PC-9 (cell line): ENCODE results near the gene SKA1. TPM values are rescaled to one million over a fixed set of nuclear protein-coding genes. Genes with fewer than 3 reads are reported as not detected.
"Not testable (repeated sequence)": the region's sequence is repeated elsewhere in the genome, so short reads cannot be mapped to it uniquely, and the experiment has no call there.

Experiments
- BruUV-seq: library from RNA; stranded (reverse); fragments of 400-500 nt; replicated peaks from 2 replicates; lab custom pipeline; 2021; lab: Mats Ljungman, UMichigan
- CTCF ChIA-PET: fragments of 300-600 bp; sonication (Branson Sonifier 250); formaldehyde crosslinking; loops from one replicate; lab custom pipeline; 2022; ENCODE audit warnings: antibody characterized with exemption; lab: Charles Lee
- POLR2A ChIA-PET: fragments of 300-600 bp; sonication (Branson Sonifier 250); formaldehyde crosslinking; loops from one replicate; lab custom pipeline; 2022; ENCODE audit warnings: antibody characterized with exemption; ENCODE audit not compliant: unreplicated experiment; lab: Charles Lee
- DNase-seq, 2 experiments: peaks; one replicate each; pipeline versions ENCODE4 v3.0.0 to v3.0.0-alpha.2; 2015 to 2022; ENCODE audit warnings: mixed read lengths in 1 of 2
- H2AFZ ChIP-seq: fragments of 200-600 bp; sonication (generic); 2 replicates; pipeline ENCODE4 v1.8.1; 2017; ENCODE audit warnings: antibody characterized with exemption
- H3F3A ChIP-seq: fragments of 200-600 bp; sonication (generic); 2 replicates; pipeline ENCODE4 v1.8.1; 2017; ENCODE audit warnings: antibody characterized with exemption, mild to moderate bottlenecking, low read depth; ENCODE audit not compliant: insufficient read depth
- H3K27ac ChIP-seq: fragments of 200-600 bp; sonication (generic); 2 replicates; pipeline ENCODE4 v1.6.1; 2016; ENCODE audit warnings: mixed run types
- H3K27me3 ChIP-seq: fragments of 200-600 bp; sonication (generic); 2 replicates; pipeline ENCODE4 v1.6.1; 2016; ENCODE audit warnings: low read depth, mixed run types; ENCODE audit not compliant: insufficient read depth
- H3K36me3 ChIP-seq: fragments of 200-600 bp; sonication (generic); 2 replicates; pipeline ENCODE4 v1.6.1; 2016; ENCODE audit warnings: low read depth, mixed run types
- H3K4me1 ChIP-seq: fragments of 200-600 bp; sonication (generic); replicated peaks from 2 replicates; pipeline ENCODE4 v1.6.1; 2016; ENCODE audit warnings: mixed run types; ENCODE audit not compliant: insufficient read depth
- H3K4me2 ChIP-seq: fragments of 200-600 bp; sonication (generic); 2 replicates; pipeline ENCODE4 v1.6.1; 2017; ENCODE audit warnings: mixed run types
- H3K4me3 ChIP-seq: fragments of 200-600 bp; sonication (generic); 2 replicates; pipeline ENCODE4 v1.6.1; 2016; ENCODE audit warnings: mixed run types
- H3K79me2 ChIP-seq: fragments of 200-600 bp; sonication (generic); 2 replicates; pipeline ENCODE4 v1.6.1; 2017; ENCODE audit warnings: low read depth, mixed run types
- H3K9me2 ChIP-seq: fragments of 200-600 bp; sonication (generic); 2 replicates; pipeline ENCODE4 v1.8.1; 2017; ENCODE audit warnings: mild to moderate bottlenecking; ENCODE audit not compliant: insufficient read depth
- H3K9me3 ChIP-seq: fragments of 200-600 bp; sonication (generic); 2 replicates; pipeline ENCODE4 v1.8.1; 2016; ENCODE audit warnings: low read depth; ENCODE audit not compliant: insufficient read depth
- H4K20me1 ChIP-seq: fragments of 200-600 bp; sonication (generic); 2 replicates; pipeline ENCODE4 v1.8.1; 2017; ENCODE audit not compliant: insufficient read depth
- EZH2 ChIP-seq: fragments of 200-600 bp; sonication (generic); IDR thresholded peaks from 2 replicates; pipeline ENCODE4 v1.8.0; 2017; ENCODE audit warnings: antibody characterized with exemption, low read depth
- intact Hi-C: fragments of 100-400 bp; cut with micrococcal nuclease; formaldehyde crosslinking; loops from one replicate; pipeline ENCODE4 v1.10.0; 2022; ENCODE audit not compliant: unreplicated experiment
- total RNA-seq: library from RNA; stranded (reverse); gene quantifications from 2 replicates; pipeline ENCODE4 v1.2.3, GENCODE V29; 2021
- TF ChIP-seq, protein P1 (sequence below): fragments of 200-600 bp; sonication (generic); conservative IDR thresholded peaks from 2 replicates; pipeline ENCODE4 v1.6.1; 2017; ENCODE audit warnings: mixed run types, antibody characterized with exemption, mild to moderate bottlenecking, moderate library complexity

The SKA1 gene
- total RNA-seq, 1 experiment from 2014 or later, result 18.3 TPM

DNA sequence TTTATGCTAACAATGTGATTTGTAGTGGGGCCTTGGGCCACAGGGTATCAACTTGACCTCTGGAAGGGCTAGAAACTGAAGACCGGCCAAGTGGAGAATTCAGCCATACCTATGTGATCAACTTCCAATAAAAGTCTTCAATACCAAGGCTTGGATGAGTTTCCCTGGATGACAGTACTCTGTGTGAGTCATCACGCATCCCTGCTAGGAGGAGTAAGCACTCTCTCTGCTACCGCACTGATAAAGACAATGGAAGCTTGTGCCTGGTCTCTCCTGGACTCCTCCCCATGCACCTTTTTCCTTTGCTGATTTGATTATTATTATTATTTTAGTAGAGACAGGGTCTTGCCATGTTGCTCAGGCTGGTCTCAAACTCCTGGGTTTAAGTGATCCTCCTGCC is 58.1 kb downstream of the SKA1 start:
- no peaks in the 10 kb centered on the region for H3K36me3 ChIP-seq
- no peaks in the 10 kb centered on the region for H3K79me2 ChIP-seq
- intact Hi-C loops, result no loop called here
- no peaks in the 10 kb centered on the region for H3K9me3 ChIP-seq
- POLR2A ChIA-PET, result no interaction called here
- no peak overlapping the region for H3K4me3 ChIP-seq
- no TSS peak for BruUV-seq
- no peak overlapping the region for H3K27ac ChIP-seq
- H3F3A ChIP-seq, result no peaks in the 10 kb centered on the region
- no peaks in the 10 kb centered on the region for H4K20me1 ChIP-seq
- TF ChIP-seq, protein P1, sequence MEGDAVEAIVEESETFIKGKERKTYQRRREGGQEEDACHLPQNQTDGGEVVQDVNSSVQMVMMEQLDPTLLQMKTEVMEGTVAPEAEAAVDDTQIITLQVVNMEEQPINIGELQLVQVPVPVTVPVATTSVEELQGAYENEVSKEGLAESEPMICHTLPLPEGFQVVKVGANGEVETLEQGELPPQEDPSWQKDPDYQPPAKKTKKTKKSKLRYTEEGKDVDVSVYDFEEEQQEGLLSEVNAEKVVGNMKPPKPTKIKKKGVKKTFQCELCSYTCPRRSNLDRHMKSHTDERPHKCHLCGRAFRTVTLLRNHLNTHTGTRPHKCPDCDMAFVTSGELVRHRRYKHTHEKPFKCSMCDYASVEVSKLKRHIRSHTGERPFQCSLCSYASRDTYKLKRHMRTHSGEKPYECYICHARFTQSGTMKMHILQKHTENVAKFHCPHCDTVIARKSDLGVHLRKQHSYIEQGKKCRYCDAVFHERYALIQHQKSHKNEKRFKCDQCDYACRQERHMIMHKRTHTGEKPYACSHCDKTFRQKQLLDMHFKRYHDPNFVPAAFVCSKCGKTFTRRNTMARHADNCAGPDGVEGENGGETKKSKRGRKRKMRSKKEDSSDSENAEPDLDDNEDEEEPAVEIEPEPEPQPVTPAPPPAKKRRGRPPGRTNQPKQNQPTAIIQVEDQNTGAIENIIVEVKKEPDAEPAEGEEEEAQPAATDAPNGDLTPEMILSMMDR, result no peak
- TF ChIP-seq EZH2, result no peak
- no peak overlapping the region for H2AFZ ChIP-seq
- CTCF ChIA-PET, result no interaction called here
- H3K4me1 ChIP-seq, result no peaks in the 10 kb centered on the region
- H3K9me2 ChIP-seq, result no peaks in the 10 kb centered on the region
- H3K27me3 ChIP-seq, result no peaks in the 10 kb centered on the region
- no peak overlapping the region for H3K4me2 ChIP-seq
- DNase-seq, result no peak

- DNase-seq, H3F3A ChIP-seq, H3K27me3 ChIP-seq, H3K36me3 ChIP-seq, H3K9me3 ChIP-seq, H3K9me2 ChIP-seq, H4K20me1 ChIP-seq, BruUV-seq, H3K27ac ChIP-seq, intact Hi-C loops, H3K4me1 ChIP-seq, H3K4me2 ChIP-seq, CTCF ChIA-PET, H2AFZ ChIP-seq, H3K79me2 ChIP-seq, H3K4me3 ChIP-seq, POLR2A ChIA-PET: not testable (repeated sequence)
These were observed 61.9 kb downstream of the SKA1 start for GRCh38 chr18:50436742-50437141.

DNA sequence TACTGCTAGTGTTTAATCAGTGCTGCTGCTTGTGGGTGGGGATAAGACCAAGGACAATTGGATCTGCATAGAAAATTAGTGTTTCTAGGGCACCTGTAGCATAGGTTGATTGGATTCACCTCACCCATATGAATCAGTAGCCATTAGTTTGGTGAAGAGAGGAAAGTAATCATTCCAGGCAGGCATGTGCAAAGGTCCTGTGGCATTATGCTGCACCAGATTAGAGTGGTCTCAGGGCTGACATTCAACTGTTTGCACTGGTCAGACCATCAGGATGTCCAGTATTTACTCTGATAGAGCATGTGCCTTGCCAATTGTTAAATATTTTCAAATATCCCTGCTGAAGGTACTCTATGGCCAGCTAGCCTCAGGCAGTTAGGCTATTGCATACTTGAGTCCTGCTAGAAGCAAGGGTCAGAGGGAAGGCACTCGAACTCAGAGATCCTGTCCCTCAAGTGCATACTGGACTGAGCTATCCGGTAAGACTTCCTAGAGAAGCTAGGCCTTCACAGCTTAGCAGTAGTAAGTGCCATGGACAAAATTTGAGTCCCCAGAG is 64.7 kb downstream of the SKA1 start:
- Histone ChIP-seq H2AFZ (no peak overlapping the region), H3K4me3 (no peak overlapping the region), H4K20me1 (no peaks in the 10 kb centered on the region), H3K4me1 (no peaks in the 10 kb centered on the region), H3K4me2 (no peak overlapping the region), H3K27ac (no peak overlapping the region), H3K9me3 (no peaks in the 10 kb centered on the region; the same call in 1 of the 2 replicates), H3K9me2 (no peaks in the 10 kb centered on the region), H3F3A (no peaks in the 10 kb centered on the region), H3K79me2 (no peaks in the 10 kb centered on the region), H3K27me3 (no peaks in the 10 kb centered on the region), H3K36me3 (no peaks in the 10 kb centered on the region)
- intact Hi-C loops, result no loop called here
- DNase-seq, result no peak
- CTCF ChIA-PET, result no interaction called here
- no TSS peak for BruUV-seq
- POLR2A ChIA-PET, result no interaction called here
- TF ChIP-seq EZH2, result no peak
- TF ChIP-seq, protein P1, result no peak

DNA sequence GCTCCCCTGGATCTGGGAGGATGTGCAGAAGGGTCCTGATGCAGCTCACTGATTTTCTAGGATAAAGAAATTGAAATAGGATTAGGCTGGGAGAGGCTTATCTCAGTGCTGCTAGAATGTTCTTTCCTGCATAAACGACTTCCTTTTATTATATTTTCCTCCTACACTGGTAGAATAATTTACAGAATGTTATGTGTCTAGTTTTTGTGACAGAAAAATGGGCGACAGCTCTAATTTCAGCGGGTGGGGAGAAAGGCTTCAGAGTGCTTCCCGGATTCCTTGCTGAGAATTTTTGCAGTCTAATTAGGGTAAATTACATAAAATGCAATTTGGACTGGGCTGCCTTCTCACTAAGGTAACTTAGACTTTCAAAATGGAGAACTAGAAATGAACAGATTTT is 66.2 kb downstream of the SKA1 start:
- Histone ChIP-seq H4K20me1 (no peaks in the 10 kb centered on the region), H3K9me3 (no peaks in the 10 kb centered on the region; the same call in 1 of the 2 replicates), H2AFZ (no peak overlapping the region), H3F3A (no peaks in the 10 kb centered on the region), H3K27ac (no peak overlapping the region), H3K79me2 (no peaks in the 10 kb centered on the region), H3K4me3 (no peak overlapping the region), H3K9me2 (no peaks in the 10 kb centered on the region), H3K4me2 (no peak overlapping the region), H3K4me1 (no peaks in the 10 kb centered on the region), H3K36me3 (no peaks in the 10 kb centered on the region), H3K27me3 (no peaks in the 10 kb centered on the region)
- no peak for DNase-seq
- intact Hi-C loops, result no loop called here
- BruUV-seq, result no TSS peak
- POLR2A ChIA-PET, result no interaction called here
- CTCF ChIA-PET, result no interaction called here
- TF ChIP-seq, protein P1, result no peak
- TF ChIP-seq EZH2, result no peak
